ENCODE measurements around the gene CARD10. TPM values are rescaled to one million over a fixed set of nuclear protein-coding genes. Genes with fewer than 3 reads are reported as not detected.

Gene CARD10
- total RNA-seq, 4 donors from 2014 or later: 11.6 to 24.1 (median 20.9) TPM

DNA sequence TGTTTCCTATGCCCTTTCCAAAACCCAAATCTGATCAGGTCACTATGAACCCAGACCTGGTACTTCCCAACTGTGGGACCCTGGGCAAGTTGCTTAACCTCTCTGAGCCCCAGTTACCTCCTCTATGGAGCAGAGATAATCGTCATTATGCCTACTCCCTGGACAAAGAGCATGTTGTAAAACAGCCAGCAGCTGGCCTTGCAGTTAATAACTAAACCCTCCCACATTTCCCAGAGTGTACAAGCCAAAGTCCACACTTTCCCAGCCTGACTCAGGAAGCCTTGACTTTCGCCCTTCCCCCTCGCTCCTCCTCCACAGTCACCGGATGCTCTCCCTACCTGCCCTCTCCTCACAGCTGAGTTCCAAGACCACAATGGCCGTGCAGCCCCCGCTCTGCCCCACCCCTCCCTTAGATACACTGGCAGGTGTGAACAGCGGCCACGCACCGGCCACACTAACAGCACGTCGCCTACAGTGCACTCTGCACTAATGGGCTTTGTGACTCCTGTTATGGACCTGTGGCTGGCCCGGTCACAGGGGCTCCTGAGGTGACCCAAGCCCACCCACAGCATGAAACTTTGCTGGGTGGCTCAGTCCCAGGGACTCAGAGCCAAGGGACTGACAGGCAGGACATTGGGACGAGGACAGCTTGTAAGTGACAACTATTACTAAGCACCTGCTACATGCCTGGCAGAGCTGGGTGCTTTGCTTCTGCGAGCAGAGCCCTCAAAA lies 17.4 kb downstream of the CARD10 start:
- H3K27me3 ChIP-seq: peaks cover 0 to 4% (median 0%) of the 10 kb centered on the region in 4 donors
- H3K4me1 ChIP-seq: peaks cover 0 to 61% (median 10%) of the 10 kb centered on the region in 3 donors
- intact Hi-C loops (cut with DNase I): no loop called here
- peak overlapping the region in 3 of 4 donors; percentile 30 to 71 (median 71) for H3K27ac ChIP-seq
- H3K9me3 ChIP-seq: no peaks in the 10 kb centered on the region
- no peak overlapping the region for H3K4me3 ChIP-seq
- 28 to 56% methylated on average over 4 of the region's 14 CpGs for WGBS, 2 donors
- TF ChIP-seq POLR2A (IDR thresholded peaks at IDR 0.05): no peak
- TF ChIP-seq, protein P1, sequence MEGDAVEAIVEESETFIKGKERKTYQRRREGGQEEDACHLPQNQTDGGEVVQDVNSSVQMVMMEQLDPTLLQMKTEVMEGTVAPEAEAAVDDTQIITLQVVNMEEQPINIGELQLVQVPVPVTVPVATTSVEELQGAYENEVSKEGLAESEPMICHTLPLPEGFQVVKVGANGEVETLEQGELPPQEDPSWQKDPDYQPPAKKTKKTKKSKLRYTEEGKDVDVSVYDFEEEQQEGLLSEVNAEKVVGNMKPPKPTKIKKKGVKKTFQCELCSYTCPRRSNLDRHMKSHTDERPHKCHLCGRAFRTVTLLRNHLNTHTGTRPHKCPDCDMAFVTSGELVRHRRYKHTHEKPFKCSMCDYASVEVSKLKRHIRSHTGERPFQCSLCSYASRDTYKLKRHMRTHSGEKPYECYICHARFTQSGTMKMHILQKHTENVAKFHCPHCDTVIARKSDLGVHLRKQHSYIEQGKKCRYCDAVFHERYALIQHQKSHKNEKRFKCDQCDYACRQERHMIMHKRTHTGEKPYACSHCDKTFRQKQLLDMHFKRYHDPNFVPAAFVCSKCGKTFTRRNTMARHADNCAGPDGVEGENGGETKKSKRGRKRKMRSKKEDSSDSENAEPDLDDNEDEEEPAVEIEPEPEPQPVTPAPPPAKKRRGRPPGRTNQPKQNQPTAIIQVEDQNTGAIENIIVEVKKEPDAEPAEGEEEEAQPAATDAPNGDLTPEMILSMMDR (IDR thresholded peaks at IDR 0.05): no peak
- peaks cover 0 to 65% (median 0%) of the 10 kb centered on the region in 3 donors for H3K36me3 ChIP-seq
- no peak for DNase-seq

GRCh38 chr22:37500745-37501609 lies 18.2 kb downstream of the CARD10 start:
- H3K27me3 ChIP-seq: peaks cover 0 to 4% (median 0%) of the 10 kb centered on the region in 4 donors
- TF ChIP-seq, protein P1 (IDR thresholded peaks at IDR 0.05): no peak
- TF ChIP-seq POLR2A (IDR thresholded peaks at IDR 0.05): no peak
- 74 to 81% methylated on average over 14 to 19 of the region's 24 CpGs for WGBS, 2 donors
- H3K9me3 ChIP-seq: no peaks in the 10 kb centered on the region
- H3K27ac ChIP-seq: peak overlapping the region in 3 of 4 donors; percentile 30 to 71 (median 71)
- intact Hi-C loops (cut with DNase I): no loop called here
- H3K4me1 ChIP-seq: peaks cover 0 to 61% (median 10%) of the 10 kb centered on the region in 3 donors
- no peak for DNase-seq
- no peak overlapping the region for H3K4me3 ChIP-seq
- H3K36me3 ChIP-seq: peaks cover 0 to 65% (median 0%) of the 10 kb centered on the region in 3 donors

- H3K9me3 ChIP-seq: no peaks in the 10 kb centered on the region
- H3K4me3 ChIP-seq: no peak overlapping the region
- peaks cover 0 to 57% (median 10%) of the 10 kb centered on the region in 3 donors for H3K4me1 ChIP-seq
- WGBS, 2 donors: 93% methylated on average over 3 of the region's 13 CpGs; no CpG with 5 or more reads in 1 of the 2 donors
- TF ChIP-seq, protein P1 (IDR thresholded peaks at IDR 0.05): no peak
- no peak for TF ChIP-seq POLR2A (IDR thresholded peaks at IDR 0.05)
- H3K27ac ChIP-seq: peak overlapping the region in 3 of 4 donors; percentile 20 to 71 (median 71)
- H3K27me3 ChIP-seq: peaks cover 0 to 4% (median 0%) of the 10 kb centered on the region in 4 donors
- DNase-seq: no peak
- H3K36me3 ChIP-seq: peaks cover 0 to 65% (median 0%) of the 10 kb centered on the region in 3 donors
- intact Hi-C loops (cut with DNase I): no loop called here
These were observed 19.2 kb downstream of the CARD10 start for GRCh38 chr22:37499789-37500540.

GRCh38 chr22:37499027-37499707 lies 20.0 kb downstream of the CARD10 start:
- Histone ChIP-seq H3K36me3 (peaks cover 0 to 65% (median 0%) of the 10 kb centered on the region in 3 donors), H3K27ac (no peak overlapping the region), H3K4me3 (no peak overlapping the region), H3K9me3 (no peaks in the 10 kb centered on the region), H3K27me3 (peaks cover 0 to 7% (median 0%) of the 10 kb centered on the region in 4 donors), H3K4me1 (peaks cover 0 to 49% (median 10%) of the 10 kb centered on the region in 3 donors)
- DNase-seq: no peak
- WGBS, 2 donors: 70 to 80% methylated on average over 7 to 10 of the region's 12 CpGs
- intact Hi-C loops (cut with DNase I): no loop called here
- TF ChIP-seq POLR2A (IDR thresholded peaks at IDR 0.05): no peak
- TF ChIP-seq, protein P1 (IDR thresholded peaks at IDR 0.05): no peak

Measured in esophagus squamous epithelium (tissue), 5 donors.